Mucosa of descending colon (tissue), 3 donors: ENCODE measurements around the gene NR2F1-AS1. TPM values are rescaled to one million over a fixed set of nuclear protein-coding genes. Genes with fewer than 3 reads are reported as not detected.

Experiments used
- ATAC-seq: fragments of 200-7000 bp; cut with Tn5 transposase; one replicate; pipeline ENCODE4 v1.9.1; 2020; ENCODE audit warnings: mild to moderate bottlenecking, moderate library complexity
- DNase-seq, 3 donors: peaks; one replicate each; pipeline ENCODE4 v3.0.0-alpha.2; 2020
- H3K36me3 ChIP-seq: fragments of 200-600 bp; one replicate; pipeline ENCODE4 v1.8.0; 2021; ENCODE audit warnings: low read depth, mild to moderate bottlenecking
- H3K4me1 ChIP-seq: fragments of 200-600 bp; one replicate; pipeline ENCODE4 v1.8.0; 2021; ENCODE audit warnings: low read depth, mild to moderate bottlenecking
- H3K4me3 ChIP-seq: fragments of 200-600 bp; one replicate; pipeline ENCODE4 v1.8.0; 2021; ENCODE audit warnings: mild to moderate bottlenecking
- H3K9me3 ChIP-seq: fragments of 200-600 bp; one replicate; pipeline ENCODE4 v1.8.0; 2021; ENCODE audit warnings: mild to moderate bottlenecking
- CTCF ChIP-seq: fragments of 200-600 bp; IDR thresholded peaks from one replicate; pipeline ENCODE4 v1.8.0; 2022; ENCODE audit warnings: antibody characterized with exemption, mild to moderate bottlenecking
- intact Hi-C, 2 donors: fragments of 100-400 bp; cut with DNase I in 1 of 2; cut with micrococcal nuclease in 1 of 2; formaldehyde crosslinking; loops; one replicate each; pipeline versions ENCODE4 v1.11.0 to v1.11.1; 2022; cut with DNase I, micrococcal nuclease
- total RNA-seq, 3 donors: library from RNA; stranded (reverse); fragmentation: NEBNext Ultra II Directional in 2 of 3; extraction: Animal tissue kit (Norgen Biotek cat#: 25700) in 2 of 3; gene quantifications; one replicate each; pipeline versions ENCODE4 v1.2.1 to v1.2.4, GENCODE V29; 2021 to 2023
- donor health status: DM: no; HTN: no; CAD: no; lungs with moderate emphysema.
- donor health status: DM: no; HTN: no; CAD: no.
- donor health status: DM: no; HTN: yes; CAD: no.

NR2F1-AS1 gene
- total RNA-seq, 3 donors from 2014 or later, result 1.5 to 5.7 (median 2.2) TPM

- H3K9me3 ChIP-seq, result no peaks in the 10 kb centered on the region
- DNase-seq, result no peak
- no peaks in the 10 kb centered on the region for H3K36me3 ChIP-seq
- TF ChIP-seq CTCF, result no peak
- peaks cover 2% of the 10 kb centered on the region for H3K4me1 ChIP-seq
- H3K4me3 ChIP-seq, result no peak overlapping the region
- no peak for ATAC-seq
- intact Hi-C loops, result no loop called here
These were observed 17.3 kb upstream of the NR2F1-AS1 start for GRCh38 chr5:93598091-93599000.

GRCh38 chr5:93596676-93597490 lies 15.9 kb upstream of the NR2F1-AS1 start:
- Histone ChIP-seq H3K9me3 (no peaks in the 10 kb centered on the region), H3K4me3 (no peak overlapping the region), H3K4me1 (peaks cover 2% of the 10 kb centered on the region), H3K36me3 (no peaks in the 10 kb centered on the region)
- no peak for TF ChIP-seq CTCF
- ATAC-seq (peak; percentile 97), DNase-seq (peak; percentile 74 to 84 (median 81))
- intact Hi-C loops, result no loop called here

- H3K4me1 ChIP-seq, result peaks cover 2% of the 10 kb centered on the region
- no peak for TF ChIP-seq CTCF
- no peak for ATAC-seq
- H3K9me3 ChIP-seq, result no peaks in the 10 kb centered on the region
- no peak for DNase-seq
- no peaks in the 10 kb centered on the region for H3K36me3 ChIP-seq
- no peak overlapping the region for H3K4me3 ChIP-seq
- intact Hi-C loops, result no loop called here
These were observed 15.3 kb upstream of the NR2F1-AS1 start for GRCh38 chr5:93596310-93596675.

- Histone ChIP-seq H3K4me3 (no peak overlapping the region), H3K36me3 (no peaks in the 10 kb centered on the region), H3K4me1 (peaks cover 2% of the 10 kb centered on the region), H3K9me3 (no peaks in the 10 kb centered on the region)
- DNase-seq, result no peak
- no peak for TF ChIP-seq CTCF
- ATAC-seq, result no peak
- intact Hi-C loops, result no loop called here
These were observed 14.6 kb upstream of the NR2F1-AS1 start for GRCh38 chr5:93595420-93596147.

- H3K9me3 ChIP-seq, result no peaks in the 10 kb centered on the region
- intact Hi-C loops, result no loop called here
- H3K36me3 ChIP-seq, result no peaks in the 10 kb centered on the region
- no peak for ATAC-seq
- no peak overlapping the region for H3K4me3 ChIP-seq
- no peak for TF ChIP-seq CTCF
- peak in 1 of 3 donors; percentile 47 for DNase-seq
- H3K4me1 ChIP-seq, result peaks cover 2% of the 10 kb centered on the region
These were observed 13.8 kb upstream of the NR2F1-AS1 start for GRCh38 chr5:93594591-93595419.
